Heart left ventricle (tissue), 13 donors: Measurements from ENCODE around the gene ZNF44.

Experiments
- POLR2A ChIP-seq, 2 donors: fragments of 450-650 bp; IDR thresholded peaks; one replicate each; pipeline ENCODE4 v1.6.1; 2017; ENCODE audit warnings: antibody characterized with exemption in 2 of 2, mild to moderate bottlenecking in 2 of 2, moderate library complexity in 2 of 2
- TF ChIP-seq, protein P1 (sequence below), 12 donors: fragments of 200-600 bp; sonication (generic) in 4 of 12; IDR thresholded peaks; one replicate each; pipeline versions ENCODE4 v1.5.0 to v1.8.0; 2018 to 2022; ENCODE audit warnings: antibody characterized with exemption in 12 of 12, mild to moderate bottlenecking in 5 of 12
- donor health status: ischemic (EF 13 %, LVEDD 7.1; RV severe dilation, severe dysfunction).
- donor health status: DM: no; HTN: yes; CAD: no.
- donor health status: DM: no; HTN: no; CAD: no.
- donor health status: ischemic (EF 25% LVEDD 6.9; RV normal size, moderate dysfunction).
- donor health status: ischemic (EF 25% LVEDD 5.7; RV mildly dilated, moderate dysfunction).
- donor health status: ischemic (EF 35%, LVEDD 5.7; RV mildly dilated, moderate dysfunction).
- donor health status: nonischemic (EF 11% LVEDD 7.7; RV severe dilation, severe dysfunction).
- donor health status: DM: yes; HTN: yes; CAD: no.
- donor health status: PGD.
- donor health status: ischemic (EF 29% LVEDD 5.4; RV normal size, mild dysfunction).
- donor health status: nonischemic (EF 23%, LVEDD 6.1; RV moderate dilation, normal function).

DNA sequence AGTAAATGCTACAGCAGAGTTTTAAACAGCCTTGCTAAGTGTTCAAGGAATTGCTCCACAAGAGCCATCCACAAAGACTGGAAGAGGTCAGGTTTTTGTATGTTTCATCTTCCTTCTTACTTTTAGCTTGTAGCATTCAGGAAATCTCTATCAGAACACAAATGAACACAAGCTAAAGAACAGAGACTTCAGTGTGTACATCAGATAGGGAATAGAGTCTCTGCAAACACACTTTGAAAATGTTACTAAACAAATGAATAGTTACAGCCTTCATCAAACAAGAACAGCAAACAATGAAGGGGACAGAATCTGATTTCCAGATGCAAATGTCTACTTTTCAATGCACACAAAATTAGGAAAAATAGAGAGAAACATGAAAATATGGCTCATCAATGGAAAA lies 31.0 kb upstream of the ZNF44 start:
- TF ChIP-seq, protein P1, sequence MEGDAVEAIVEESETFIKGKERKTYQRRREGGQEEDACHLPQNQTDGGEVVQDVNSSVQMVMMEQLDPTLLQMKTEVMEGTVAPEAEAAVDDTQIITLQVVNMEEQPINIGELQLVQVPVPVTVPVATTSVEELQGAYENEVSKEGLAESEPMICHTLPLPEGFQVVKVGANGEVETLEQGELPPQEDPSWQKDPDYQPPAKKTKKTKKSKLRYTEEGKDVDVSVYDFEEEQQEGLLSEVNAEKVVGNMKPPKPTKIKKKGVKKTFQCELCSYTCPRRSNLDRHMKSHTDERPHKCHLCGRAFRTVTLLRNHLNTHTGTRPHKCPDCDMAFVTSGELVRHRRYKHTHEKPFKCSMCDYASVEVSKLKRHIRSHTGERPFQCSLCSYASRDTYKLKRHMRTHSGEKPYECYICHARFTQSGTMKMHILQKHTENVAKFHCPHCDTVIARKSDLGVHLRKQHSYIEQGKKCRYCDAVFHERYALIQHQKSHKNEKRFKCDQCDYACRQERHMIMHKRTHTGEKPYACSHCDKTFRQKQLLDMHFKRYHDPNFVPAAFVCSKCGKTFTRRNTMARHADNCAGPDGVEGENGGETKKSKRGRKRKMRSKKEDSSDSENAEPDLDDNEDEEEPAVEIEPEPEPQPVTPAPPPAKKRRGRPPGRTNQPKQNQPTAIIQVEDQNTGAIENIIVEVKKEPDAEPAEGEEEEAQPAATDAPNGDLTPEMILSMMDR (IDR thresholded peaks at IDR 0.05): no peak
- no peak for TF ChIP-seq POLR2A (IDR thresholded peaks at IDR 0.05)
